GM12892 (cell line): ENCODE measurements around the gene SIAE.

Source experiments
- POLR2A ChIP-seq: IDR thresholded peaks from 2 replicates; pipeline ENCODE4 v1.6.1; 2011; ENCODE audit warnings: low read depth, low read length, control low read depth
- POLR2AphosphoS5 ChIP-seq: IDR thresholded peaks from 2 replicates; pipeline ENCODE4 v1.6.1; 2011; ENCODE audit warnings: low read depth, low read length, control low read depth
- TAF1 ChIP-seq: IDR thresholded peaks from 2 replicates; pipeline ENCODE4 v1.6.1; 2011; ENCODE audit warnings: low read depth, mild to moderate bottlenecking, control low read depth, low read length, borderline replicate concordance

DNA sequence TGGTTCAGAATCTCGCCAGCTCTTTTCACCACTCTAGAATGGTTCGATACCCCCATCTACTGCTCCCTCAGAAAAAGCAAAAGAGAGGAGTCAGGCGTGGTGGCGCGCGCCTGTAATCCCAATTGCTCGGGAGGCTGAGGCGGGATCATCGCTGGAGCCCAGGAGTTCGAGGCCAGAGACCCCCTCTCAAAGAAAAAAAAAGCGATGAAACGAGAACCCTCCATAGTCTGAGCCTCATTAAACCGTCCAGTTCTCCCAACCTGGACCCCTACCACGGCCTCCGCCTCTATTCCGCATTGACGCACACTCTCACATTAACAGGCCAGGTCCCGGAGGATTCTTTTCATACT is 604 bp upstream of the SIAE start:
- no peak for TF ChIP-seq POLR2A
- no peak for TF ChIP-seq POLR2AphosphoS5
- no peak for TF ChIP-seq TAF1
